IMR-90 (cell line): Measurements from ENCODE around the gene ZNF202. TPM values are rescaled to one million over a fixed set of nuclear protein-coding genes. Genes with fewer than 3 reads are reported as not detected.
A peak's percentile ranks its signal among the peaks of the same experiment; 100 is the strongest.

Source experiments
- ATAC-seq: fragments of 200-7000 bp; cut with Tn5 transposase; 2 replicates; pipeline ENCODE4 v1.9.1; 2020; ENCODE audit warnings: low read depth, mild to moderate bottlenecking, moderate library complexity
- BruUV-seq: library from RNA; stranded (reverse); fragments of 400-500 nt; replicated peaks from 2 replicates; lab custom pipeline; 2021; lab: Mats Ljungman, UMichigan
- CTCF ChIA-PET: fragments of 300-600 bp; formaldehyde crosslinking; extraction: SDS; loops from one replicate; lab custom pipeline; 2021; ENCODE audit warnings: antibody characterized with exemption; lab: Yijun Ruan, JAX
- POLR2A ChIA-PET: fragments of 300-600 bp; sonication (Branson Sonifier 250); formaldehyde crosslinking; loops from one replicate; lab custom pipeline; 2022; ENCODE audit warnings: antibody characterized with exemption; ENCODE audit not compliant: unreplicated experiment; lab: Charles Lee
- DNase-seq: peaks from one replicate; pipeline ENCODE4 v3.0.0; 2013
- H2AFZ ChIP-seq: replicated peaks from 2 replicates; pipeline ENCODE3; 2013; ENCODE audit warnings: low read length, mild to moderate bottlenecking; ENCODE audit not compliant: poor library complexity
- H2AK5ac ChIP-seq: 2 replicates; pipeline ENCODE4 v1.6.1; 2013; ENCODE audit warnings: low read depth, low read length, inconsistent platforms
- H2AK9ac ChIP-seq: replicated peaks from 2 replicates; pipeline ENCODE3; 2013; ENCODE audit warnings: mild to moderate bottlenecking, low read depth, low read length, moderate library complexity; ENCODE audit not compliant: poor library complexity
- H2BK120ac ChIP-seq: 2 replicates; pipeline ENCODE4 v1.6.1; 2013; ENCODE audit warnings: low read depth, low read length, inconsistent platforms
- H2BK15ac ChIP-seq: 3 replicates; pipeline ENCODE4 v1.6.1; 2013; ENCODE audit warnings: low read depth, low read length, inconsistent platforms
- H2BK20ac ChIP-seq: 2 replicates; pipeline ENCODE4 v1.6.1; 2013; ENCODE audit warnings: low read depth, mild to moderate bottlenecking, inconsistent platforms, low read length, moderate library complexity
- H2BK5ac ChIP-seq: 2 replicates; pipeline ENCODE4 v1.6.1; 2013; ENCODE audit warnings: mild to moderate bottlenecking, low read depth, low read length, inconsistent platforms; ENCODE audit not compliant: poor library complexity, severe bottlenecking
- H3K14ac ChIP-seq: replicated peaks from 2 replicates; pipeline ENCODE4 v1.6.1; 2013; ENCODE audit warnings: low read depth, low read length, inconsistent platforms
- H3K18ac ChIP-seq: 2 replicates; pipeline ENCODE4 v1.6.1; 2013; ENCODE audit warnings: low read depth, low read length, control low read depth
- H3K23ac ChIP-seq: 2 replicates; pipeline ENCODE4 v1.6.1; 2013; ENCODE audit warnings: low read depth, low read length, inconsistent platforms
- H3K27ac ChIP-seq: 2 replicates; pipeline ENCODE4 v1.5.1; 2013; ENCODE audit warnings: mild to moderate bottlenecking, control low read depth, low read length; ENCODE audit not compliant: insufficient read depth
- H3K27me3 ChIP-seq: 2 replicates; pipeline ENCODE4 v1.6.1; 2013; ENCODE audit warnings: low read length; ENCODE audit not compliant: control insufficient read depth, insufficient read depth
- H3K36me3 ChIP-seq: 2 replicates; pipeline ENCODE4 v1.6.1; 2013; ENCODE audit warnings: low read length, mixed read lengths; ENCODE audit not compliant: control insufficient read depth, insufficient read depth
- H3K4ac ChIP-seq: 2 replicates; pipeline ENCODE4 v1.6.1; 2013; ENCODE audit warnings: low read depth, low read length, inconsistent platforms
- H3K4me1 ChIP-seq: 2 replicates; pipeline ENCODE4 v1.6.1; 2013; ENCODE audit warnings: low read length, mixed read lengths; ENCODE audit not compliant: control insufficient read depth, insufficient read depth
- H3K4me2 ChIP-seq: 2 replicates; pipeline ENCODE4 v1.6.1; 2013; ENCODE audit warnings: low read depth, mild to moderate bottlenecking, control low read depth, low read length, moderate library complexity
- H3K4me3 ChIP-seq: 2 replicates; pipeline ENCODE4 v1.5.1; 2013; ENCODE audit warnings: low read depth, mild to moderate bottlenecking, control low read depth, low read length, moderate library complexity; ENCODE audit not compliant: insufficient read depth
- H3K56ac ChIP-seq: 2 replicates; pipeline ENCODE4 v1.6.1; 2013; ENCODE audit warnings: low read length, inconsistent platforms; ENCODE audit not compliant: insufficient read depth; ENCODE audit errors: extremely low read depth
- H3K79me1 ChIP-seq, 2 experiments: 2 replicates each; pipeline ENCODE4 v1.6.1; 2013; ENCODE audit warnings: low read length in 2 of 2, inconsistent platforms in 1 of 2, low read depth in 1 of 2
- H3K9ac ChIP-seq: 2 replicates; pipeline ENCODE4 v1.6.1; 2013; ENCODE audit warnings: low read depth, low read length, control low read depth
- H3K9me1 ChIP-seq: 2 replicates; pipeline ENCODE4 v1.6.1; 2013; ENCODE audit warnings: low read length, inconsistent platforms; ENCODE audit not compliant: insufficient read depth
- H3K9me3 ChIP-seq: 2 replicates; pipeline ENCODE4 v1.6.1; 2013; ENCODE audit warnings: low read length; ENCODE audit not compliant: control insufficient read depth, insufficient read depth
- H4K20me1 ChIP-seq: 2 replicates; pipeline ENCODE4 v1.6.1; 2013; ENCODE audit warnings: low read length, inconsistent platforms; ENCODE audit not compliant: insufficient read depth
- H4K5ac ChIP-seq: 2 replicates; pipeline ENCODE4 v1.6.1; 2013; ENCODE audit warnings: mild to moderate bottlenecking, low read depth, low read length, control low read depth
- H4K8ac ChIP-seq, 2 experiments: 2 replicates each; pipeline ENCODE4 v1.6.1; 2013; ENCODE audit warnings: low read depth in 2 of 2, low read length in 2 of 2, control low read depth in 1 of 2, inconsistent platforms in 1 of 2
- H4K91ac ChIP-seq: 2 replicates; pipeline ENCODE4 v1.6.1; 2013; ENCODE audit warnings: low read depth, low read length, inconsistent platforms; ENCODE audit not compliant: insufficient read depth
- BHLHE40 ChIP-seq: fragments of 150-350 bp; IDR thresholded peaks from 2 replicates; pipeline ENCODE4 v1.6.1; 2016; ENCODE audit warnings: mild to moderate bottlenecking, low read depth, low read length
- CEBPB ChIP-seq: IDR thresholded peaks from 2 replicates; pipeline ENCODE4 v1.6.1; 2012; ENCODE audit warnings: low read depth, low read length, improper control_type of control experiment
- CHD1 ChIP-seq: IDR thresholded peaks from 2 replicates; pipeline ENCODE4 v1.6.1; 2012; ENCODE audit warnings: low read depth, low read length, improper control_type of control experiment
- ELK1 ChIP-seq: fragments of 150-350 bp; IDR thresholded peaks from 2 replicates; pipeline ENCODE4 v1.6.1; 2016; ENCODE audit warnings: low read depth, mild to moderate bottlenecking, low read length, moderate library complexity, borderline replicate concordance
- FOS ChIP-seq: fragments of 150-350 bp; IDR thresholded peaks from 2 replicates; pipeline ENCODE4 v1.6.1; 2016; ENCODE audit warnings: low read depth, low read length
- MAZ ChIP-seq: IDR thresholded peaks from 2 replicates; pipeline ENCODE4 v1.6.1; 2012; ENCODE audit warnings: low read depth, mild to moderate bottlenecking, low read length, improper control_type of control experiment, moderate library complexity, borderline replicate concordance
- MXI1 ChIP-seq: IDR thresholded peaks from 2 replicates; pipeline ENCODE4 v1.6.1; 2012; ENCODE audit warnings: low read depth, mild to moderate bottlenecking, low read length, moderate library complexity, borderline replicate concordance
- POLR2A ChIP-seq: IDR thresholded peaks from 2 replicates; pipeline ENCODE4 v1.6.1; 2012; ENCODE audit warnings: mild to moderate bottlenecking, low read depth, low read length
- RAD21 ChIP-seq: IDR thresholded peaks from 2 replicates; pipeline ENCODE4 v1.6.1; 2012; ENCODE audit warnings: low read length, improper control_type of control experiment
- RCOR1 ChIP-seq: IDR thresholded peaks from 2 replicates; pipeline ENCODE4 v1.6.1; 2012; ENCODE audit warnings: mild to moderate bottlenecking, low read length, improper control_type of control experiment; ENCODE audit not compliant: insufficient replicate concordance
- RFX5 ChIP-seq: IDR thresholded peaks from 2 replicates; pipeline ENCODE4 v1.8.0; 2012; ENCODE audit warnings: low read depth, mild to moderate bottlenecking, low read length, moderate library complexity
- SMC3 ChIP-seq: fragments of 150-350 bp; IDR thresholded peaks from 2 replicates; pipeline ENCODE4 v1.6.1; 2016; ENCODE audit warnings: low read depth, mild to moderate bottlenecking, antibody characterized with exemption, low read length, moderate library complexity
- USF2 ChIP-seq: fragments of 150-350 bp; IDR thresholded peaks from 2 replicates; pipeline ENCODE4 v1.6.1; 2017; ENCODE audit warnings: mild to moderate bottlenecking, antibody characterized with exemption, low read length, low read depth
- WGBS, 2 experiments: methylation state at CpG; one replicate each; pipeline versions ENCODE4 v1.1.5 to v1.1.7; 2013; ENCODE audit warnings: missing lambda C conversion rate in 2 of 2; ENCODE audit not compliant: insufficient read length in 1 of 2; ENCODE audit errors: extremely low coverage in 2 of 2; 5-methylcytosine and 5-hydroxymethylcytosine counted together
- dilution Hi-C: fragments of 300-500 bp; cut with HindIII; formaldehyde crosslinking; loops from one replicate; pipeline ENCODE4 v1.14.3; 2018; ENCODE audit warnings: low sequenced_read_pairs; ENCODE audit not compliant: unreplicated experiment
- in situ Hi-C: fragments of 300-500 bp; cut with MboI; formaldehyde crosslinking; loops from 3 replicates; pipeline ENCODE4 v1.14.3; 2019; ENCODE audit warnings: low sequenced_read_pairs, inconsistent platforms, mixed read lengths
- intact Hi-C: fragments of 100-400 bp; cut with micrococcal nuclease; formaldehyde crosslinking; loops from 2 replicates; pipeline ENCODE4 v1.10.0; 2022
- polyA plus RNA-seq, 3 experiments: library from polyadenylated mRNA; depleted of rRNA; stranded (reverse); fragments of >200 nt; gene quantifications; 2 replicates each; pipeline ENCODE4 v1.2.3, GENCODE V29; 2012; ENCODE audit warnings: low replicate concordance in 1 of 3
- total RNA-seq: library from RNA; depleted of rRNA; stranded (reverse); fragments of >200 nt; gene quantifications from 2 replicates; pipeline ENCODE4 v1.2.3, GENCODE V29; 2012

Gene ZNF202
- total and polyA plus RNA-seq, 2 of the 4 experiments (the other 2 are of a cell fraction), result 7.7 to 8.2 TPM

GRCh38 chr11:123742031-123742723, 717 bp upstream of the ZNF202 start:
- Histone ChIP-seq H3K23ac (peak overlapping the region; percentile 66; the same call in 1 of the 2 replicates), H3K18ac (peak overlapping the region; percentile 72; the same call in 1 of the 2 replicates), H3K36me3 (peaks cover 2% of the 10 kb centered on the region; the same call in 1 of the 2 replicates), H3K79me1 (peaks cover 22 to 31% of the 10 kb centered on the region in 2 experiments), H2AK9ac (peak overlapping the region; percentile 55), H2BK120ac (no peak overlapping the region), H3K14ac (peak overlapping the region; percentile 65; the same call in 1 of the 2 replicates), H3K56ac (peak overlapping the region; percentile 79), H3K4me3 (peak overlapping the region; percentile 84), H4K8ac (peak overlapping the region; percentile 79 to 81), H4K91ac (0 out of 2 replicates have a peak overlapping the region, but pooled peaks have one; percentile 35), H3K9me1 (no peaks in the 10 kb centered on the region), H3K4me1 (peaks cover 4% of the 10 kb centered on the region; the same call in 1 of the 2 replicates), H4K5ac (peak overlapping the region; percentile 88), H2BK5ac (peak overlapping the region; percentile 56), H3K27ac (peak overlapping the region; percentile 76; the same call in 1 of the 2 replicates), H4K20me1 (no peaks in the 10 kb centered on the region), H3K9ac (peak overlapping the region; percentile 92), H3K9me3 (no peaks in the 10 kb centered on the region), H3K4ac (peak overlapping the region; percentile 20), H2AFZ (peak overlapping the region; percentile 93), H2AK5ac (no peak overlapping the region), H3K27me3 (no peaks in the 10 kb centered on the region), H2BK20ac (no peak overlapping the region), H3K4me2 (peak overlapping the region; percentile 96), H2BK15ac (no peak overlapping the region)
- WGBS, 2 experiments, result 40% methylated on average over 1 of the region's 12 CpGs; no CpG with 5 or more reads in 1 of the 2 experiments
- in situ Hi-C loops (no loop called here), dilution Hi-C loops (no loop called here), intact Hi-C loops (no loop called here)
- ChIA-PET POLR2A (no interaction called here), CTCF (no interaction called here)
- DNase-seq (peak; percentile 2), ATAC-seq (peak; percentile 28)
- no TSS peak for BruUV-seq
- TF ChIP-seq CHD1 (no peak), BHLHE40 (no peak), MXI1 (no peak), POLR2A (no peak), RAD21 (no peak), USF2 (no peak), RCOR1 (no peak), SMC3 (no peak), ELK1 (no peak), FOS (no peak), MAZ (no peak), CEBPB (no peak), RFX5 (no peak)
